ENCODE measurements around the gene ZBTB12. TPM values are rescaled to one million over a fixed set of nuclear protein-coding genes. Genes with fewer than 3 reads are reported as not detected.

ZBTB12 gene
- total RNA-seq, 3 donors from 2014 or later: 2.3 to 6.2 (median 3.4) TPM

- H3K9me3 ChIP-seq: no peaks in the 10 kb centered on the region
- H3K4me3 ChIP-seq: no peak overlapping the region
- no peaks in the 10 kb centered on the region for H3K36me3 ChIP-seq (ENCODE audit: low read depth)
- H3K4me1 ChIP-seq (ENCODE audit: low read depth): peaks cover 10% of the 10 kb centered on the region
- DNase-seq (no peak), ATAC-seq (no peak)
- intact Hi-C loops (cut with DNase I, micrococcal nuclease): no loop called here
- no peak for TF ChIP-seq CTCF (IDR thresholded peaks at IDR 0.05)
Measured at GRCh38 chr6:31947070-31947675, 45.3 kb upstream of the ZBTB12 start.

DNA sequence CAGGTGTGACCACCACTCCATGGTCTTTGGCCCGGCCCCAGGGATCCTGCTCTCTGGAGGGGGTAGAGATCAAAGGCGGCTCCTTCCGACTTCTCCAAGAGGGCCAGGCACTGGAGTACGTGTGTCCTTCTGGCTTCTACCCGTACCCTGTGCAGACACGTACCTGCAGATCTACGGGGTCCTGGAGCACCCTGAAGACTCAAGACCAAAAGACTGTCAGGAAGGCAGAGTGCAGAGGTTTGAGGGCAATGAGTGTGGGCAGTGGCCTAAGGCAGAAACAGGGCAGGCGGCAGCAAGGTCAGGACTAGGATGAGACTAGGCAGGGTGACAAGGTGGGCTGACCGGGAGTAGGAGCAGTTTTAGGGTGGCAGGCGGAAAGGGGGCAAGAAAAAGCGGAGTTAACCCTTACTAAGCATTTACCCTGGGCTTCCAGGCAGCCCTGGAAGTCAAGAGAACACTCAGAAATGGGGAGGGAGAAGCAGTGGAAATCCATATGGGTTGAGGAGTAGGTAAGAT lies 44.5 kb upstream of the ZBTB12 start:
- peak in 1 of 3 donors; percentile 63 for DNase-seq
- no peak for ATAC-seq

DNA sequence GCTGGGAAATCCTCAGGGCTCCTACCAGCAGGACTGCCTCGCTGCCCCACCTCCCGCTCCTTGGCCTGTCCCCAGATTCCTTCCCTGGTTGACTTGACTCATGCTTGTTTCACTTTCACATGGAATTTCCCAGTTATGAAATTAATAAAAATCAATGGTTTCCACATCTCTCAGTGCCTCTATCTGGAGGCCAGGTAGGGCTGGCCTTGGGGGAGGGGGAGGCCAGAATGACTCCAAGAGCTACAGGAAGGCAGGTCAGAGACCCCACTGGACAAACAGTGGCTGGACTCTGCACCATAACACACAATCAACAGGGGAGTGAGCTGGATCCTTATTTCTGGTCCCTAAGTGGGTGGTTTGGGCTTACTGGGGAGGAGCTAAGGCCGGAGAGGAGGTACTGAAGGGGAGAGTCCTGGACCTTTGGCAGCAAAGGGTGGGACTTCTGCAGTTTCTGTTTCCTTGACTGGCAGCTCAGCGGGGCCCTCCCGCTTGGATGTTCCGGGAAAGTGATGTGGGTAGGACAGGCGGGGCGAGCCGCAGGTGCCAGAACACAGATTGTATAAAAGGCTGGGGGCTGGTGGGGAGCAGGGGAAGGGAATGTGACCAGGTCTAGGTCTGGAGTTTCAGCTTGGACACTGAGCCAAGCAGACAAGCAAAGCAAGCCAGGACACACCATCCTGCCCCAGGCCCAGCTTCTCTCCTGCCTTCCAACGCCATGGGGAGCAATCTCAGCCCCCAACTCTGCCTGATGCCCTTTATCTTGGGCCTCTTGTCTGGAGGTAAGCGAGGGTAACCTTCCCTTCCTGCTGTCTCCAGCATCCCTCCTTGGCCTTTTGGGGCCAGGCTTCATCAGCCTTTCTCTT lies 43.9 kb upstream of the ZBTB12 start, which contains the start of gene CFB:
TSS of gene CFB (plus strand) at position 589 of the 863 bp plus-strand sequence. CDS start at position 716, 127 bp downstream.
- H3K36me3 ChIP-seq (ENCODE audit: low read depth): no peaks in the 10 kb centered on the region
- intact Hi-C loops (cut with DNase I, micrococcal nuclease): no loop called here
- no peak within 1 kb of the TSS for H3K4me3 ChIP-seq
- ATAC-seq (peak; percentile 94), DNase-seq (peak; percentile 84 to 90 (median 84))
- TF ChIP-seq CTCF (IDR thresholded peaks at IDR 0.05): no peak
- H3K9me3 ChIP-seq: no peaks in the 10 kb centered on the region
- peaks cover 10% of the 10 kb centered on the region for H3K4me1 ChIP-seq (ENCODE audit: low read depth)

More for the DNA sequence above, 44.5 kb upstream of the ZBTB12 start:
- intact Hi-C loops (cut with DNase I, micrococcal nuclease): no loop called here
- Histone ChIP-seq H3K4me1 (ENCODE audit: low read depth) (peaks cover 10% of the 10 kb centered on the region), H3K36me3 (ENCODE audit: low read depth) (no peaks in the 10 kb centered on the region), H3K9me3 (no peaks in the 10 kb centered on the region), H3K4me3 (no peak overlapping the region)
- TF ChIP-seq CTCF (IDR thresholded peaks at IDR 0.05): no peak

GRCh38 chr6:31945154-31945506 lies 43.2 kb upstream of the ZBTB12 start:
- no peak for DNase-seq
- Histone ChIP-seq H3K36me3 (ENCODE audit: low read depth) (no peaks in the 10 kb centered on the region), H3K4me1 (ENCODE audit: low read depth) (peaks cover 10% of the 10 kb centered on the region), H3K4me3 (no peak overlapping the region), H3K9me3 (no peaks in the 10 kb centered on the region)
- ATAC-seq: no peak
- intact Hi-C loops (cut with DNase I, micrococcal nuclease): no loop called here
- TF ChIP-seq CTCF (IDR thresholded peaks at IDR 0.05): no peak

DNA sequence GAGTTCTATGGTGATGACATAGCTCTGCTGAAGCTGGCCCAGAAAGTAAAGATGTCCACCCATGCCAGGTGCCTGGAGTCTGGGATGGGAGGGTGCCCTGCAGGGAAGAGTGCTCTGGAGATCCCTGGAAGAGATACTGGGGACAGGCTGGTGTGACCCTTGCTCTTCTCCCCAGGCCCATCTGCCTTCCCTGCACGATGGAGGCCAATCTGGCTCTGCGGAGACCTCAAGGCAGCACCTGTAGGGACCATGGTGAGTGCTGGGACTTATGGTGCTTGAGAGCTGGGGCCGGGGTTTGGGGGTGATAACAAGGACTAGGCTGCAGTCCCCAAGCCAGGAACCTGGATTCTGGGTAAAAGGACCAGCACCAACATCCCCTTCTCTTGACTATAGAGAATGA lies 41.9 kb upstream of the ZBTB12 start:
- H3K36me3 ChIP-seq (ENCODE audit: low read depth): no peaks in the 10 kb centered on the region
- no peak for TF ChIP-seq CTCF (IDR thresholded peaks at IDR 0.05)
- no peak overlapping the region for H3K4me3 ChIP-seq
- H3K9me3 ChIP-seq: no peaks in the 10 kb centered on the region
- DNase-seq (no peak), ATAC-seq (no peak)
- intact Hi-C loops (cut with DNase I, micrococcal nuclease): no loop called here
- peaks cover 10% of the 10 kb centered on the region for H3K4me1 ChIP-seq (ENCODE audit: low read depth)

Data from mucosa of descending colon (tissue), 3 donors.